ENCODE results near the gene KIAA0753. TPM values are rescaled to one million over a fixed set of nuclear protein-coding genes. Genes with fewer than 3 reads are reported as not detected.
A peak's percentile ranks its signal among the peaks of the same experiment; 100 is the strongest.

KIAA0753 gene
- total RNA-seq, 1 experiment from 2014 or later, result 18.3 TPM

- TF ChIP-seq SP1 (IDR thresholded peaks at IDR 0.05; ENCODE audit: low read depth), result no peak
- TF ChIP-seq RAD21 (IDR thresholded peaks at IDR 0.05; ENCODE audit: low read depth), result no peak
- no peak for TF ChIP-seq SRF (IDR thresholded peaks at IDR 0.05; ENCODE audit: low read depth)
- no peak for TF ChIP-seq SIN3A (IDR thresholded peaks at IDR 0.05; ENCODE audit: low read depth)
- TF ChIP-seq ELF1 (IDR thresholded peaks at IDR 0.05; ENCODE audit: borderline replicate concordance, low read depth), result no peak
- no peak for TF ChIP-seq EGR1 (IDR thresholded peaks at IDR 0.05; ENCODE audit: low read depth)
- no peak for TF ChIP-seq POLR2A (IDR thresholded peaks at IDR 0.05; ENCODE audit: borderline replicate concordance, extremely low read depth, insufficient read depth, insufficient read length)
- no peak for TF ChIP-seq CTCF (IDR thresholded peaks at IDR 0.05 in 2 of 3, conservative IDR thresholded peaks at IDR 0.05 in 1 of 3; ENCODE audit: borderline replicate concordance in 1 of 3, insufficient read depth in 1 of 3, low read depth in 2 of 3, low read length in 2 of 3)
- TF ChIP-seq EZH2phosphoT487 (IDR thresholded peaks at IDR 0.05; ENCODE audit: borderline replicate concordance), result no peak
Observed at GRCh38 chr17:6674586-6674985, 34.1 kb upstream of the KIAA0753 start (continued).

GRCh38 chr17:6671431-6671830, 30.9 kb upstream of the KIAA0753 start:
- intact Hi-C loops (cut with micrococcal nuclease), result no loop called here
- ATAC-seq (no peak), DNase-seq (ENCODE audit: low read depth, low spot score) (no peak)
- TF ChIP-seq ATF3 (IDR thresholded peaks at IDR 0.05), result no peak
- Histone ChIP-seq H3K9ac (ENCODE audit: low read length) (no peak overlapping the region), H3K4me2 (ENCODE audit: low read length) (peak overlapping the region; percentile 80; the same call in 1 of the 2 replicates), H3K36me3 (ENCODE audit: control insufficient read depth in 1 of 2, insufficient read depth in 2 of 2, low read length in 2 of 2) (no peaks in the 10 kb centered on the region), H3K9me3 (ENCODE audit: control insufficient read depth in 1 of 2, insufficient read depth in 1 of 2, low read depth in 1 of 2, low read length in 2 of 2) (no peaks in the 10 kb centered on the region), H3K79me2 (ENCODE audit: insufficient read depth, low read length) (no peaks in the 10 kb centered on the region), H4K20me1 (ENCODE audit: insufficient read depth) (no peaks in the 10 kb centered on the region), H2AFZ (ENCODE audit: low read depth, low read length, poor library complexity, severe bottlenecking) (no peak overlapping the region), H3K4me1 (ENCODE audit: control insufficient read depth in 1 of 2, insufficient read depth in 2 of 2, low read length in 2 of 2) (peaks cover 19 to 39% of the 10 kb centered on the region in 2 experiments), H3K27me3 (ENCODE audit: insufficient read depth, low read length) (no peaks in the 10 kb centered on the region), H3K4me3 (replicated peaks in 1 of 2; ENCODE audit: low read depth in 1 of 2, low read length in 2 of 2) (no peak overlapping the region), H3K27ac (ENCODE audit: low read depth, low read length) (no peak overlapping the region), H3K9me2 (ENCODE audit: insufficient read depth) (no peaks in the 10 kb centered on the region)
- BruUV-seq (replicated peaks), result no TSS peak
- CTCF ChIA-PET, result interaction anchor here (1.4 to 3.1 kb wide), 2 partner anchors 172 to 333 kb away, joined by 4 to 14 read pairs; no protein-coding TSS in a partner anchor
- POLR2A ChIA-PET, result interaction anchor here (2.6 kb wide), 1 partner anchor 172 kb away, joined by 8 read pairs; no protein-coding TSS in a partner anchor
- RAD21 ChIA-PET (ENCODE audit: low non-redundant PET in 1 of 2, low total read pairs in 2 of 2, uncharacterized antibody in 2 of 2, unreplicated experiment in 2 of 2), result no interaction called here
